A673 (cell line): ENCODE data around the gene MAPKAPK2. TPM values are rescaled to one million over a fixed set of nuclear protein-coding genes. Genes with fewer than 3 reads are reported as not detected.

Experiments
- BruUV-seq: library from RNA; stranded (reverse); fragments of 400-500 nt; replicated peaks from 2 replicates; lab custom pipeline; 2021; lab: Mats Ljungman, UMichigan
- CTCF ChIA-PET: fragments of 300-600 bp; sonication (Branson Sonifier 250); formaldehyde crosslinking; loops from one replicate; lab custom pipeline; 2022; ENCODE audit warnings: antibody characterized with exemption; lab: Charles Lee
- POLR2A ChIA-PET: fragments of 300-600 bp; sonication (Branson Sonifier 250); formaldehyde crosslinking; loops from one replicate; lab custom pipeline; 2022; ENCODE audit warnings: antibody characterized with exemption; ENCODE audit not compliant: low non-redundant PET; lab: Charles Lee
- DNase-seq: peaks from one replicate; pipeline ENCODE4 v3.0.0-alpha.2; 2015; ENCODE audit warnings: low spot score
- H3K27ac ChIP-seq: fragments of 200-600 bp; sonication (generic); 2 replicates; pipeline ENCODE4 v1.5.1; 2016; ENCODE audit warnings: mixed run types, low read depth, mild to moderate bottlenecking, mixed read lengths, antibody characterized with exemption, low read length; ENCODE audit not compliant: poor library complexity, severe bottlenecking
- H3K27me3 ChIP-seq: fragments of 200-600 bp; sonication (generic); replicated peaks from 2 replicates; pipeline ENCODE4 v1.6.1; 2017; ENCODE audit warnings: mixed run types, low read depth, mild to moderate bottlenecking, mixed read lengths, antibody characterized with exemption, low read length; ENCODE audit not compliant: insufficient read depth, poor library complexity
- H3K36me3 ChIP-seq: fragments of 200-600 bp; sonication (generic); 2 replicates; pipeline ENCODE4 v1.6.1; 2016; ENCODE audit warnings: mixed run types, mild to moderate bottlenecking, mixed read lengths, antibody characterized with exemption, low read length; ENCODE audit not compliant: insufficient read depth, poor library complexity, severe bottlenecking
- H3K4me1 ChIP-seq: fragments of 200-600 bp; sonication (generic); 2 replicates; pipeline ENCODE4 v1.6.1; 2017; ENCODE audit warnings: mixed run types, mild to moderate bottlenecking, mixed read lengths, antibody characterized with exemption, low read length; ENCODE audit not compliant: insufficient read depth, poor library complexity, severe bottlenecking
- H3K4me3 ChIP-seq: fragments of 200-600 bp; sonication (generic); 2 replicates; pipeline ENCODE4 v1.5.1; 2016; ENCODE audit warnings: low read depth, mixed run types, mild to moderate bottlenecking, mixed read lengths, low read length; ENCODE audit not compliant: poor library complexity, severe bottlenecking
- H3K9me3 ChIP-seq: fragments of 200-600 bp; sonication (generic); 2 replicates; pipeline ENCODE4 v1.6.1; 2016; ENCODE audit warnings: mixed run types, low read depth, mild to moderate bottlenecking, mixed read lengths, antibody characterized with exemption, low read length; ENCODE audit not compliant: poor library complexity, severe bottlenecking
- CTCF ChIP-seq: fragments of 300-800, 200-600 bp; sonication (generic); conservative IDR thresholded peaks from 2 replicates; pipeline ENCODE4 v1.5.1; 2017; ENCODE audit warnings: low read depth, mild to moderate bottlenecking, antibody characterized with exemption, low read length, moderate library complexity, mixed read lengths
- EZH2 ChIP-seq: fragments of 200-600 bp; sonication (generic); IDR thresholded peaks from 2 replicates; pipeline ENCODE4 v1.6.1; 2017; ENCODE audit warnings: borderline replicate concordance, low read depth, mild to moderate bottlenecking, mixed read lengths, antibody characterized with exemption, low read length; ENCODE audit not compliant: poor library complexity, severe bottlenecking
- intact Hi-C: fragments of 100-400 bp; cut with micrococcal nuclease; formaldehyde crosslinking; loops from one replicate; pipeline ENCODE4 v1.10.0; 2022; ENCODE audit not compliant: unreplicated experiment
- total RNA-seq: library from RNA; stranded (reverse); gene quantifications from 2 replicates; pipeline ENCODE4 v1.2.3, GENCODE V29; 2021

Gene MAPKAPK2
- total RNA-seq, 1 experiment from 2014 or later: 39.2 TPM

GRCh38 chr1:206658981-206659273 lies 25.8 kb upstream of the MAPKAPK2 start:
- ChIA-PET POLR2A (no interaction called here), CTCF (no interaction called here)
- TF ChIP-seq EZH2 (no peak), CTCF (no peak)
- no peaks in the 10 kb centered on the region for H3K9me3 ChIP-seq
- H3K4me1 ChIP-seq: peaks cover 7% of the 10 kb centered on the region
- intact Hi-C loops: no loop called here
- BruUV-seq: no TSS peak
- H3K27me3 ChIP-seq: peaks cover 14% of the 10 kb centered on the region
- H3K27ac ChIP-seq: no peak overlapping the region
- no peak for DNase-seq
- H3K36me3 ChIP-seq: no peaks in the 10 kb centered on the region
- H3K4me3 ChIP-seq: no peak overlapping the region

- intact Hi-C loops: loop anchor here (5.0 kb wide), 1 partner anchor 168 kb away; no protein-coding TSS in a partner anchor
- no TSS peak for BruUV-seq
- H3K27ac ChIP-seq: no peak overlapping the region
- no peak for DNase-seq
- TF ChIP-seq EZH2: no peak
- CTCF ChIA-PET: interaction anchor here (0.9 to 1.8 kb wide), 2 partner anchors 10 to 29 kb away, joined by 4 to 6 read pairs; no protein-coding TSS in a partner anchor
- no peaks in the 10 kb centered on the region for H3K9me3 ChIP-seq
- H3K36me3 ChIP-seq: no peaks in the 10 kb centered on the region
- POLR2A ChIA-PET: no interaction called here
- no peak overlapping the region for H3K4me3 ChIP-seq
- H3K4me1 ChIP-seq: peaks cover 9% of the 10 kb centered on the region
- H3K27me3 ChIP-seq: peaks cover 14% of the 10 kb centered on the region
These were observed 24.6 kb upstream of the MAPKAPK2 start for GRCh38 chr1:206660136-206660535.

GRCh38 chr1:206661161-206661820 lies 23.4 kb upstream of the MAPKAPK2 start:
- ChIA-PET CTCF (interaction anchor here (0.7 to 1.8 kb wide), 2 partner anchors 30 to 1976 kb away, joined by 3 to 6 read pairs; no protein-coding TSS in a partner anchor), POLR2A (no interaction called here)
- no peak for DNase-seq
- no peaks in the 10 kb centered on the region for H3K9me3 ChIP-seq
- no peak overlapping the region for H3K27ac ChIP-seq
- H3K4me3 ChIP-seq: no peak overlapping the region
- intact Hi-C loops: loop anchor here (5.0 kb wide), 1 partner anchor 169 kb away; no protein-coding TSS in a partner anchor
- TF ChIP-seq EZH2: no peak
- no peak for TF ChIP-seq CTCF
- no TSS peak for BruUV-seq
- H3K27me3 ChIP-seq: peaks cover 14% of the 10 kb centered on the region
- peaks cover 9% of the 10 kb centered on the region for H3K4me1 ChIP-seq
- no peaks in the 10 kb centered on the region for H3K36me3 ChIP-seq
